Progenitor cell of endocrine pancreas (in vitro differentiated cells): ENCODE measurements around the gene RPL6. TPM values are rescaled to one million over a fixed set of nuclear protein-coding genes. Genes with fewer than 3 reads are reported as not detected.
A peak's percentile ranks its signal among the peaks of the same experiment; 100 is the strongest.
"Not testable (repeated sequence)": the region's sequence is repeated elsewhere in the genome, so short reads cannot be mapped to it uniquely, and the experiment has no call there.

ENCODE experiments used
- DNase-seq: peaks from one replicate; pipeline ENCODE4 v3.0.0; 2021; ENCODE audit warnings: low spot score; ENCODE audit not compliant: unreplicated experiment
- H3K27ac Mint-ChIP-seq: 2 replicates; pipeline ENCODE4 v1.8.0; 2021; ENCODE audit warnings: mild to moderate bottlenecking, moderate library complexity, mixed read lengths
- H3K27me3 Mint-ChIP-seq: 2 replicates; pipeline ENCODE4 v1.8.0; 2021; ENCODE audit warnings: mixed read lengths
- H3K36me3 Mint-ChIP-seq: 2 replicates; pipeline ENCODE4 v1.8.0; 2022; ENCODE audit warnings: mixed read lengths; ENCODE audit not compliant: insufficient read depth
- H3K4me1 Mint-ChIP-seq: 2 replicates; pipeline ENCODE4 v1.8.0; 2021; ENCODE audit warnings: low read depth, mixed read lengths
- H3K4me3 Mint-ChIP-seq: 2 replicates; pipeline ENCODE4 v1.8.0; 2021; ENCODE audit warnings: low read depth, mild to moderate bottlenecking, moderate library complexity, mixed read lengths
- H3K9me3 Mint-ChIP-seq: 2 replicates; pipeline ENCODE4 v1.8.0; 2021; ENCODE audit warnings: low read depth, mixed read lengths
- total RNA-seq: library from RNA; stranded (reverse); gene quantifications from 2 replicates; pipeline ENCODE4 v1.2.1, GENCODE V29; 2021
- TF ChIP-seq, protein P1 (sequence below): fragments of 200-600 bp; sonication (generic); IDR thresholded peaks from one replicate; pipeline ENCODE4 v1.5.0; 2021; ENCODE audit warnings: antibody characterized with exemption, mild to moderate bottlenecking; ENCODE audit not compliant: unreplicated experiment

RPL6 gene
- total RNA-seq, 1 donor from 2014 or later = 1,626 TPM

DNA sequence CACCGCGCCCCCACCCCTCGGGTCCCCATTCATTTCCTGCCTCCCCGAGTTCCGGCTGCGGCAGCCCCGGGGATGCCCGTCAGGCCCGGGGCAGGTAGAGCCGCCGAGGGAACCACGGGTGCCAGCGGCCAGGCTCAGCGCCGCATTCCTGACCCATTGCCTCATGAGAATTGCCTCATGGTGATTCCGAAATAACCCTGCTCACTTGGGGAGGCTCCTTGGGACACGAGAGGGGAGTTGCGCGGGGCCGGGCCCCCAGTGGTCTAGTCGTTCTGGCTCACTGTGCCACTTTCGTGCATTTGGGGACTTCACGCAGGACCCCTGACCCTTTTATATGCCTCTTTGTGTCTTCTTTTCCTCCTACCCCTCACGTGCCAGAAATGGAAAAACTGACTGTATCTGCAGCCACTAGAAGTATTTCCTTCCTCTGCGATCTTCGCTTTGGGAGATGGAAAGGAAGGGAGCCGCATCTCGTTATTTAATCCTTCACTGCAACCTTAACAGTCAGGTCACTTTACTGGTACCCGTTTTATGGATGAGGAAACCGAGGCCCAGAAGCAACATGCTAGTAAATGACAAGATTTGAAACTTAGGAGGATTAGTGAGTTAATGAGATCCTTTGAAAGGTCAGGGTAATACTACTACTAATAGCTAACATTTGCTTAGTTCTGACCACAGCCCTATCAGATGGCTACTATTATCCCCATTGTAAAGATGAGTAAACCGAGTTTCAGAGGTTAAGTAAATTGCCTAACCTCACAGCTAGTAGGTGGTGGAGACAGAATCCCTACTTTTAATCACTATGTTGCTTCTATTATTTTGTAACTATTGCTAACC, 10.1 kb upstream of the RPL6 start:
- no peaks in the 10 kb centered on the region for H3K36me3 Mint-ChIP-seq
- peak overlapping the region; percentile 99 for H3K27ac Mint-ChIP-seq
- no peaks in the 10 kb centered on the region for H3K9me3 Mint-ChIP-seq
- peaks cover 10% of the 10 kb centered on the region for H3K4me1 Mint-ChIP-seq
- no peak for DNase-seq
- peak overlapping the region; percentile 92 for H3K4me3 Mint-ChIP-seq
- TF ChIP-seq, protein P1, sequence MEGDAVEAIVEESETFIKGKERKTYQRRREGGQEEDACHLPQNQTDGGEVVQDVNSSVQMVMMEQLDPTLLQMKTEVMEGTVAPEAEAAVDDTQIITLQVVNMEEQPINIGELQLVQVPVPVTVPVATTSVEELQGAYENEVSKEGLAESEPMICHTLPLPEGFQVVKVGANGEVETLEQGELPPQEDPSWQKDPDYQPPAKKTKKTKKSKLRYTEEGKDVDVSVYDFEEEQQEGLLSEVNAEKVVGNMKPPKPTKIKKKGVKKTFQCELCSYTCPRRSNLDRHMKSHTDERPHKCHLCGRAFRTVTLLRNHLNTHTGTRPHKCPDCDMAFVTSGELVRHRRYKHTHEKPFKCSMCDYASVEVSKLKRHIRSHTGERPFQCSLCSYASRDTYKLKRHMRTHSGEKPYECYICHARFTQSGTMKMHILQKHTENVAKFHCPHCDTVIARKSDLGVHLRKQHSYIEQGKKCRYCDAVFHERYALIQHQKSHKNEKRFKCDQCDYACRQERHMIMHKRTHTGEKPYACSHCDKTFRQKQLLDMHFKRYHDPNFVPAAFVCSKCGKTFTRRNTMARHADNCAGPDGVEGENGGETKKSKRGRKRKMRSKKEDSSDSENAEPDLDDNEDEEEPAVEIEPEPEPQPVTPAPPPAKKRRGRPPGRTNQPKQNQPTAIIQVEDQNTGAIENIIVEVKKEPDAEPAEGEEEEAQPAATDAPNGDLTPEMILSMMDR = no peak
- H3K27me3 Mint-ChIP-seq = no peaks in the 10 kb centered on the region

GRCh38 chr12:112418608-112419296, 9.3 kb upstream of the RPL6 start, which contains the start of gene PTPN11:
TSS of gene PTPN11 (plus strand) at chr12:112418947. CDS start at chr12:112419112, 165 bp downstream.
- Mint-ChIP-seq H3K27ac (peak within 1 kb of the TSS; percentile 99), H3K4me3 (peak within 1 kb of the TSS; percentile 96), H3K4me1 (peaks cover 10% of the 10 kb centered on the region), H3K36me3 (no peaks in the 10 kb centered on the region), H3K9me3 (no peaks in the 10 kb centered on the region), H3K27me3 (peaks cover 4% of the 10 kb centered on the region)
- peak; percentile 82 for DNase-seq
- TF ChIP-seq, protein P1 = peak; percentile 79

DNA sequence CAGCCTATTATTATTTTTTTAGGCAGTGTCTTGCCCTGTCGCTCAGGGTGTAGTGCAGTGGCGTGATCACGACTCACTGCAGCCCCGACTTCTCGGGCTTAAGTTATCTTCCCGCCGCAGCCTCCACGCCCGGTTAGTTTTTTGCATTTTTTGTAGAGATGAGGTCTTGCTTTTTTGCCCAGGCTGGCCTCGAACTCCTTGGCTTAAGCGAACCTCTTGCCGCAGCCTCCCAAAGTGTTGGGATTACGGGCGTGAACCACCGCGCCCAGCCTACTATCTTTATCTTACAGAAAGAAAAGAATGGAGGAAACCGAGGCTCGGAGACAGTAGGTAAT, 8.8 kb upstream of the RPL6 start:
- DNase-seq = no peak
- H3K4me3 Mint-ChIP-seq = peak overlapping the region; percentile 96
- H3K27me3 Mint-ChIP-seq = peaks cover 4% of the 10 kb centered on the region
- TF ChIP-seq, protein P1 = no peak
- peak overlapping the region; percentile 98 for H3K27ac Mint-ChIP-seq
- peaks cover 10% of the 10 kb centered on the region for H3K4me1 Mint-ChIP-seq
- no peaks in the 10 kb centered on the region for H3K36me3 Mint-ChIP-seq
- H3K9me3 Mint-ChIP-seq = no peaks in the 10 kb centered on the region

- not testable (repeated sequence) for H3K4me3 Mint-ChIP-seq, H3K36me3 Mint-ChIP-seq, H3K9me3 Mint-ChIP-seq, H3K27ac Mint-ChIP-seq, H3K4me1 Mint-ChIP-seq, DNase-seq, H3K27me3 Mint-ChIP-seq
These were observed 6.1 kb upstream of the RPL6 start for GRCh38 chr12:112415457-112415856.

- TF ChIP-seq, protein P1 = no peak
- no peak for DNase-seq
These were observed 4.6 kb upstream of the RPL6 start for GRCh38 chr12:112413855-112414625.

More at GRCh38 chr12:112413855-112414625, 4.6 kb upstream of the RPL6 start:
- H3K9me3 Mint-ChIP-seq = no peaks in the 10 kb centered on the region
- peaks cover 2% of the 10 kb centered on the region for H3K36me3 Mint-ChIP-seq
- H3K27me3 Mint-ChIP-seq = peaks cover 4% of the 10 kb centered on the region
- H3K27ac Mint-ChIP-seq = no peak overlapping the region
- H3K4me3 Mint-ChIP-seq = no peak overlapping the region
- H3K4me1 Mint-ChIP-seq = peaks cover 4% of the 10 kb centered on the region
